Osteoblast (primary cell): ENCODE measurements around the gene SCAF11. TPM values are rescaled to one million over a fixed set of nuclear protein-coding genes. Genes with fewer than 3 reads are reported as not detected.

ENCODE experiments used
- DNase-seq: peaks from one replicate; pipeline ENCODE4 v3.0.0; 2011; ENCODE audit warnings: low spot score, mixed read lengths; ENCODE audit not compliant: insufficient read length; ENCODE audit errors: missing footprints
- H2AFZ ChIP-seq: 2 replicates; pipeline ENCODE4 v1.6.0; 2011; ENCODE audit warnings: mild to moderate bottlenecking, low read length
- H3K27ac ChIP-seq: 2 replicates; pipeline ENCODE4 v1.5.1; 2011; ENCODE audit warnings: mild to moderate bottlenecking, low read depth, low read length, moderate library complexity
- H3K27me3 ChIP-seq: 2 replicates; pipeline ENCODE4 v1.6.0; 2012; ENCODE audit warnings: mild to moderate bottlenecking, control low read depth, inconsistent platforms, low read length, moderate library complexity; ENCODE audit not compliant: insufficient read depth
- H3K36me3 ChIP-seq: 2 replicates; pipeline ENCODE4 v1.5.1; 2011; ENCODE audit warnings: mild to moderate bottlenecking, low read length, control low read depth, moderate library complexity; ENCODE audit not compliant: insufficient read depth
- H3K4me1 ChIP-seq: 2 replicates; pipeline ENCODE4 v1.5.1; 2011; ENCODE audit warnings: mild to moderate bottlenecking, low read length, control low read depth, moderate library complexity; ENCODE audit not compliant: insufficient read depth
- H3K4me2 ChIP-seq: 2 replicates; pipeline ENCODE4 v1.6.0; 2011; ENCODE audit warnings: mild to moderate bottlenecking, low read length; ENCODE audit not compliant: insufficient read depth
- H3K4me3 ChIP-seq: fragments of 200-600 bp; sonication (generic); 3 replicates; pipeline ENCODE4 v1.5.1; 2012; ENCODE audit warnings: mild to moderate bottlenecking, low read length, inconsistent platforms; ENCODE audit not compliant: insufficient read depth
- H3K79me2 ChIP-seq: 2 replicates; pipeline ENCODE4 v1.6.0; 2012; ENCODE audit warnings: mild to moderate bottlenecking, low read length, control low read depth, inconsistent platforms; ENCODE audit not compliant: insufficient read depth
- H3K9me3 ChIP-seq: 2 replicates; pipeline ENCODE4 v1.5.1; 2011; ENCODE audit warnings: low read depth, low read length, control low read depth
- H4K20me1 ChIP-seq: 2 replicates; pipeline ENCODE4 v1.6.0; 2012; ENCODE audit warnings: mild to moderate bottlenecking, low read length, control low read depth; ENCODE audit not compliant: insufficient read depth
- total RNA-seq: library from RNA; depleted of rRNA; stranded (reverse); fragments of >200 nt; gene quantifications from 2 replicates; pipeline ENCODE4 v1.2.3, GENCODE V29; 2012
- TF ChIP-seq, protein P1 (sequence below): IDR thresholded peaks from 2 replicates; pipeline ENCODE4 v1.5.1; 2011; ENCODE audit warnings: mild to moderate bottlenecking, low read depth, low read length, moderate library complexity; ENCODE audit errors: extremely low read depth

The SCAF11 gene
- total RNA-seq, 1 donor, result 132 TPM

DNA sequence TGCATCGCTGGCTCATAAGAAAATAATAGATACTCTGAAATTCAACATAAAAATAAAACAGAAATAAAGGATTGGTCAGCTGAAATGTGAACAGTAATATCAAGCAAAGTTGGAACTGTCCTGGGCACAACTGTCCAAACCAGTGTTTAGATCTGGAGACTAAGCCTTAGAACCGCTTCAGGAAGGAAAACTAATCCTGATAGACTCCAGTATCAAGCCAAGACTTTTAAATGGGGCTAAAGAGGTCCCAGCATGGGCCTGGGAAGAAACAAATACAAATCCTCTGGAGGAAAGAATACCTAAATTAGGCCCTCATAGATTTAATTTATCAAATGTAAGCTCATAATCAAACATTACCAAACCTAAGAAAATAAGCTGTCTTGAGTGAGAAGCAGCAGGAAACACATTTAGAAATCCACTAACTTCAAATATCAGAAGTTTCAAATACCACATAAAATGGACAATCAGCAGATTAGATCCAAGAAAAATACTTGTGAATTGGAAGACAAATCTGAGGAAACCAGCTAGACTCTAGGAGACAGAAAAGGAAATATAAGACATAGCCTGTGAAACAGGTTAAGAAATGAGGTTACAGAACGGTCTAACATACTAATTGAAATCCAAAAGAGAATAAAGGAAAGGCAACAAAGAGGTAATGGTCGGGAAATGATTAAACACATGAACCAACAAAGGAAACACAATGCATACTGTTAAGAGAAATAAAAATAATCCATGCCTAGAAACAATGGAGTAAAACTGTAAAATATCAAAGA, 27.6 kb downstream of the SCAF11 start:
- H4K20me1 ChIP-seq, result no peaks in the 10 kb centered on the region
- no peaks in the 10 kb centered on the region for H3K9me3 ChIP-seq
- peaks cover 11% of the 10 kb centered on the region for H3K36me3 ChIP-seq
- no peaks in the 10 kb centered on the region for H3K27me3 ChIP-seq
- H3K27ac ChIP-seq, result no peak overlapping the region
- H3K4me3 ChIP-seq, result no peak overlapping the region
- no peak overlapping the region for H3K4me2 ChIP-seq
- no peak for DNase-seq
- peaks cover 20% of the 10 kb centered on the region for H3K4me1 ChIP-seq
- no peak overlapping the region for H2AFZ ChIP-seq
- TF ChIP-seq, protein P1, sequence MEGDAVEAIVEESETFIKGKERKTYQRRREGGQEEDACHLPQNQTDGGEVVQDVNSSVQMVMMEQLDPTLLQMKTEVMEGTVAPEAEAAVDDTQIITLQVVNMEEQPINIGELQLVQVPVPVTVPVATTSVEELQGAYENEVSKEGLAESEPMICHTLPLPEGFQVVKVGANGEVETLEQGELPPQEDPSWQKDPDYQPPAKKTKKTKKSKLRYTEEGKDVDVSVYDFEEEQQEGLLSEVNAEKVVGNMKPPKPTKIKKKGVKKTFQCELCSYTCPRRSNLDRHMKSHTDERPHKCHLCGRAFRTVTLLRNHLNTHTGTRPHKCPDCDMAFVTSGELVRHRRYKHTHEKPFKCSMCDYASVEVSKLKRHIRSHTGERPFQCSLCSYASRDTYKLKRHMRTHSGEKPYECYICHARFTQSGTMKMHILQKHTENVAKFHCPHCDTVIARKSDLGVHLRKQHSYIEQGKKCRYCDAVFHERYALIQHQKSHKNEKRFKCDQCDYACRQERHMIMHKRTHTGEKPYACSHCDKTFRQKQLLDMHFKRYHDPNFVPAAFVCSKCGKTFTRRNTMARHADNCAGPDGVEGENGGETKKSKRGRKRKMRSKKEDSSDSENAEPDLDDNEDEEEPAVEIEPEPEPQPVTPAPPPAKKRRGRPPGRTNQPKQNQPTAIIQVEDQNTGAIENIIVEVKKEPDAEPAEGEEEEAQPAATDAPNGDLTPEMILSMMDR, result no peak
- peaks cover 75% of the 10 kb centered on the region for H3K79me2 ChIP-seq

DNA sequence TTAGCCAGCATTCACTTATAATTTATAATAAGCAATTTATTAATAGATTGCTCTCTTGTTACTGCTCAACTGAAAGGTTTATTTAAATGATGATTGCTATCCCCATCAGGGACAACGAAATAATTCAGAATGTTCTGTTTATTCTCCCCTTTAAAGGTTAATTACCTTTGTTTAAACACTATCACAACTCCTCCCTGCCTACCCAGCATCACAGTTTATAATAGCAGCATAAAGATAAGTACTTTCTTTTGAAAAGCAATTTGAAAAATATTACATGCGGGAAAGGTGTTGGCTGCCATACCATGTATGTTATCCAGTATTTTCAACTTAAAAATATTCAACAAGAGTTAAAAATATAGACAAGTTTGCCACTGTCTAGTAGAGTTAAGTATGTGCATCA, 30.6 kb downstream of the SCAF11 start:
- H3K4me1 ChIP-seq, result no peaks in the 10 kb centered on the region
- TF ChIP-seq, protein P1, result no peak
- no peak overlapping the region for H2AFZ ChIP-seq
- H3K27ac ChIP-seq, result no peak overlapping the region
- no peaks in the 10 kb centered on the region for H4K20me1 ChIP-seq
- no peaks in the 10 kb centered on the region for H3K9me3 ChIP-seq
- H3K36me3 ChIP-seq, result peaks cover 11% of the 10 kb centered on the region
- DNase-seq, result no peak
- no peaks in the 10 kb centered on the region for H3K27me3 ChIP-seq
- peaks cover 64% of the 10 kb centered on the region for H3K79me2 ChIP-seq
- no peak overlapping the region for H3K4me3 ChIP-seq
- H3K4me2 ChIP-seq, result no peak overlapping the region

DNA sequence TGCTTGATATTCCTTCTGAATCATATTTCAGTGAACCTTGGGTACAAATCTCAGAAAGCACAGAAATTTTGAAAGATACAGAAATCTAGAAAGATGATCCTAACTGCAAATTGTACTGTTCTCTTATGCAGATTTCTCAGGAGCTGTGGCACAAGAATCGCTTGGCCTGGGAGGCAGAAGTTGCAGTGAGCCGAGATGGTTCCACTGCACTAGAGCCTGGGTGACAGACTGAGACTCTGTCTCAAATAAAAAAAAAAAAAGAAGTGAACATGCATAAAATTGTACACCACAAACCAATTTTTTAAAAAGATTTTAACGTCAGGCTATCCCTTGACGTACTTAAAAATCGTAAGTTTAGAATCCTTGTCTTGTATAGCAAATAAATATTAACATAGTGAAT, 31.3 kb downstream of the SCAF11 start:
- Histone ChIP-seq H3K4me3 (no peak overlapping the region), H2AFZ (no peak overlapping the region), H3K27ac (no peak overlapping the region), H3K27me3 (no peaks in the 10 kb centered on the region), H4K20me1 (no peaks in the 10 kb centered on the region), H3K79me2 (peaks cover 57% of the 10 kb centered on the region), H3K4me1 (no peaks in the 10 kb centered on the region), H3K9me3 (no peaks in the 10 kb centered on the region), H3K36me3 (peaks cover 11% of the 10 kb centered on the region), H3K4me2 (no peak overlapping the region)
- TF ChIP-seq, protein P1, result no peak
- no peak for DNase-seq

DNA sequence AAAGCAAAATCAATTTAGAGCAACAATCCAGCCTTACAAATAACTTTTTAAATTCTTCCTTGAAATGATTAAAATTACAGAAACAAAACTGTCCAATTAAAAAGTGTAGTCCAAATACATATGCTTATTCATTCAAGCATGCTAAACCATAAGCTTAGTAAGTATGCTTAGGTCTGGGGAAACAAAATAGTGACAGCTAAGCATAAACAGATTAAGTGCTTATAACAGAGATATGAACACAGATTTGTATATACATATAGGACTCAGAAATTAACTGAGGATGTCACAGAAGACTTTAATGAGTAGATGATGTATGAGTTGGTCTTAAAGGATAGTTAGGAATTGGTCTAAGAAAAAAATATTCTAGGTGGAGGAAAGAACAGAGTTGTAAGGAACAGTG, 41.8 kb downstream of the SCAF11 start:
- DNase-seq, result no peak
- H3K79me2 ChIP-seq, result no peaks in the 10 kb centered on the region
- TF ChIP-seq, protein P1, result no peak

More for the DNA sequence above, 41.8 kb downstream of the SCAF11 start:
- no peaks in the 10 kb centered on the region for H3K27me3 ChIP-seq
- no peak overlapping the region for H3K4me2 ChIP-seq
- H3K4me1 ChIP-seq, result peaks cover 17% of the 10 kb centered on the region
- H3K27ac ChIP-seq, result no peak overlapping the region
- no peak overlapping the region for H2AFZ ChIP-seq
- H3K36me3 ChIP-seq, result peaks cover 23% of the 10 kb centered on the region
- H3K4me3 ChIP-seq, result no peak overlapping the region
- no peaks in the 10 kb centered on the region for H4K20me1 ChIP-seq
- H3K9me3 ChIP-seq, result no peaks in the 10 kb centered on the region
